Neural crest cell (in vitro differentiated cells): ENCODE measurements around the gene POLR3G. TPM values are rescaled to one million over a fixed set of nuclear protein-coding genes. Genes with fewer than 3 reads are reported as not detected.

Experiments
- DNase-seq: peaks from one replicate; pipeline ENCODE4 v3.0.0; 2021; ENCODE audit warnings: low read depth, mixed read lengths, low spot score
- H3K27ac Mint-ChIP-seq: one replicate; pipeline ENCODE4 v1.8.0; 2021; ENCODE audit warnings: mild to moderate bottlenecking, mixed read lengths; ENCODE audit not compliant: unreplicated experiment
- H3K27me3 Mint-ChIP-seq: 2 replicates; pipeline ENCODE4 v1.8.0; 2021; ENCODE audit warnings: low read depth, mild to moderate bottlenecking, mixed read lengths
- H3K36me3 Mint-ChIP-seq: 2 replicates; pipeline ENCODE4 v1.8.0; 2021; ENCODE audit warnings: low read depth, mild to moderate bottlenecking, mixed read lengths
- H3K4me1 Mint-ChIP-seq: 2 replicates; pipeline ENCODE4 v1.8.0; 2021; ENCODE audit warnings: mixed read lengths
- H3K4me3 Mint-ChIP-seq: one replicate; pipeline ENCODE4 v1.8.0; 2021; ENCODE audit warnings: mild to moderate bottlenecking, mixed read lengths
- H3K9me3 Mint-ChIP-seq: 2 replicates; pipeline ENCODE4 v1.8.0; 2021; ENCODE audit warnings: mixed read lengths
- total RNA-seq: library from RNA; stranded (reverse); gene quantifications from 2 replicates; pipeline ENCODE4 v1.2.1, GENCODE V29; 2021
- TF ChIP-seq, protein P1 (sequence below): fragments of 200-600 bp; sonication (generic); conservative IDR thresholded peaks from 2 replicates; pipeline ENCODE4 v1.5.0; 2021; ENCODE audit warnings: antibody characterized with exemption, mild to moderate bottlenecking

The POLR3G gene
- total RNA-seq, 1 donor from 2014 or later: 12.1 TPM

DNA sequence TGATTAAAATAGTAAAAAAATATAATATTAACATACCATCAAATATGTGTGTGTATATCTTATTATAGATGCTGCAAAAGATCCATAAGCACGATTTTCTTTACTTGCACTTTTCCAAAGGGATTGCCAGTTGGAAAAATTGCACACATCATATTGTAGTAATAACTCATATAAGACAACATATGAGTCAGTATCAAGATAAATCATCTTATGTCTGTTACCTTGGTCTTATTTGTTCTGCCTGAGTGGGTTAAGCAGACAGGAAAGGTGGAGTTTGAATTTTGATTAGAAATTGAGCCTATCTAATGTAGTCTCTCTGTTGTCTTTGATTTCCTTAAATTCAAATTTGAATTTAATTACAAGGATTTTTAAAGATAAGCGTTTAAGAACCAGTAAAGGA lies 30.1 kb downstream of the POLR3G start:
- TF ChIP-seq, protein P1, sequence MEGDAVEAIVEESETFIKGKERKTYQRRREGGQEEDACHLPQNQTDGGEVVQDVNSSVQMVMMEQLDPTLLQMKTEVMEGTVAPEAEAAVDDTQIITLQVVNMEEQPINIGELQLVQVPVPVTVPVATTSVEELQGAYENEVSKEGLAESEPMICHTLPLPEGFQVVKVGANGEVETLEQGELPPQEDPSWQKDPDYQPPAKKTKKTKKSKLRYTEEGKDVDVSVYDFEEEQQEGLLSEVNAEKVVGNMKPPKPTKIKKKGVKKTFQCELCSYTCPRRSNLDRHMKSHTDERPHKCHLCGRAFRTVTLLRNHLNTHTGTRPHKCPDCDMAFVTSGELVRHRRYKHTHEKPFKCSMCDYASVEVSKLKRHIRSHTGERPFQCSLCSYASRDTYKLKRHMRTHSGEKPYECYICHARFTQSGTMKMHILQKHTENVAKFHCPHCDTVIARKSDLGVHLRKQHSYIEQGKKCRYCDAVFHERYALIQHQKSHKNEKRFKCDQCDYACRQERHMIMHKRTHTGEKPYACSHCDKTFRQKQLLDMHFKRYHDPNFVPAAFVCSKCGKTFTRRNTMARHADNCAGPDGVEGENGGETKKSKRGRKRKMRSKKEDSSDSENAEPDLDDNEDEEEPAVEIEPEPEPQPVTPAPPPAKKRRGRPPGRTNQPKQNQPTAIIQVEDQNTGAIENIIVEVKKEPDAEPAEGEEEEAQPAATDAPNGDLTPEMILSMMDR: no peak
- no peaks in the 10 kb centered on the region for H3K4me1 Mint-ChIP-seq
- H3K9me3 Mint-ChIP-seq: no peaks in the 10 kb centered on the region
- H3K36me3 Mint-ChIP-seq: peaks cover 11% of the 10 kb centered on the region
- H3K27ac Mint-ChIP-seq: no peak overlapping the region
- H3K4me3 Mint-ChIP-seq: no peak overlapping the region
- H3K27me3 Mint-ChIP-seq: no peaks in the 10 kb centered on the region
- no peak for DNase-seq

DNA sequence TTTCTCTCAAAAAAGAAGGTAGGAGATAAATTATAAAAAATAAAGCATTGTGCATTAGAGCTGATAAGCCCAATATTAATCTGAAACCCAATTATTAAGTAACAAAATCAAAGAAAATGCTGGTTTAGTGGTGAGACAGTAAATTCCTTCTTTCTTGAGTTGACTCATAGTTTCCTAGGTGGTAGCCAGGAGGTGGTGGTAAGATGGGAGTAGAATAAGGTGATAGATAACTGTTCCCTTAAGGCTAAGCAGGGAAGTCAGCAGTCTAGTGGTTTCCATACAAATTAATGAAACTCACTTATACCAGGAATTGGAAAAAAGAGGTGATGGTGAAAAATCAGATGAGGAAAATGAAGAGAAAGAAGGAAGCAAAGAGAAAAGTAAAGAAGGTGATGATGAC lies 31.6 kb downstream of the POLR3G start:
- Mint-ChIP-seq H3K36me3 (peaks cover 11% of the 10 kb centered on the region), H3K27me3 (no peaks in the 10 kb centered on the region), H3K9me3 (no peaks in the 10 kb centered on the region), H3K27ac (no peak overlapping the region), H3K4me3 (no peak overlapping the region), H3K4me1 (no peaks in the 10 kb centered on the region)
- DNase-seq: no peak
- TF ChIP-seq, protein P1: no peak

DNA sequence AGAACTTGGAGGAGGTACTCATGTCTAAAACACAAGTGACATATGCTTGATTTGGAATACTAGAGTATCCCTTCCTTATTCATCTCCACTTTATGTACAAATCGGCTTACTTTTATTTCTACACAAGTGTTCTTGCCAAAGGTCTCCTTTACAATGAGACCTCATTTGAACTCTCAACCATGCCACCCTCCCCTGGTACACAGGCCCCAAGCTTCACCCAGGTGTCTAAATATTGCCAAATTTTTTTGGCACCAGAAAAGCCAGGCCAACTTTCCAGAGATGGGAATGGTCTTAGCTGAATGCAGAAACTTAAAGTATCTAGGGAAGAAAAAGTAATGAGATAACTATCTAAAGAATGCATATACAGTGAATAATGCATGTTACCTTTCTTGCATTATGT lies 35.8 kb downstream of the POLR3G start:
- TF ChIP-seq, protein P1: no peak
- Mint-ChIP-seq H3K27me3 (no peaks in the 10 kb centered on the region), H3K4me1 (no peaks in the 10 kb centered on the region), H3K4me3 (no peak overlapping the region), H3K27ac (no peak overlapping the region), H3K9me3 (no peaks in the 10 kb centered on the region), H3K36me3 (peaks cover 16% of the 10 kb centered on the region)
- no peak for DNase-seq

DNA sequence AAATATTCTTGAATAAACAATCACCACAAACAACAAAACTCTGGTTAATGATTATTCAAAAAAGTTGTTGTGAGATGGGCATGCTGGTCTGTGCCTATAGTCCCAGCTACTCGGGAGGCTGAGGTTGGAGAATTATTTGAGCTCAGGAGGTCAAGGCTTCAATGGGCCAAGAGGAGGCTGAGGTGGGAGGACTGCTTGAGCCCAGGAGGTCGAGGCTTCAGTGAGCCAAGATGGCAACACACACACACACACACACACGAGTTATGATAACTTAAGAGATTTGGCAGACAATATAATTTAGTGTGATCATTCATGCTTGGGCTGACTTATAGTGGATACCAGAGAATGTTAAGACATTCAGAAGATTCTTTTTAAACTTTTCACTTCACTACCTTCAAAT lies 39.9 kb downstream of the POLR3G start:
- peaks cover 16% of the 10 kb centered on the region for H3K36me3 Mint-ChIP-seq
- no peak overlapping the region for H3K27ac Mint-ChIP-seq
- no peaks in the 10 kb centered on the region for H3K9me3 Mint-ChIP-seq
- TF ChIP-seq, protein P1: no peak
- DNase-seq: no peak
- H3K4me1 Mint-ChIP-seq: no peaks in the 10 kb centered on the region
- no peak overlapping the region for H3K4me3 Mint-ChIP-seq
- no peaks in the 10 kb centered on the region for H3K27me3 Mint-ChIP-seq

DNA sequence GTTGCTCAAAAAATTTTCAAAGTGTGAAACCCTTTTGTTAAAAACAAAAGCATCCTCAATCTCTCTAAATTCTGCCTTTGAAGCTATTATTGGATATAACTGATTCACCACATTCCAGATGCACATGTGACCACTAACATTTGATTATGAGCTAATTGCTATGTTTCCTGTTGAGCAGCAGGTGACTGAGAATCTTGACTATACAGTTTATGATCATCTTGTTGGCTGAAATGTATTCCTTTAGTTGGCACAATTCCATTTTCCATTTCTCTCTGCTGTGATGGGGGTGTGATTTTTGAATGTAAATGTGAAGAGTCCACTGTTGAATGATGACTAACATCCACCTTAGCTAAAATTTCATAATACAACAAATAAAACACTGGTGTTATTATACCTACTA lies 44.0 kb downstream of the POLR3G start:
- no peak overlapping the region for H3K4me3 Mint-ChIP-seq
- no peak overlapping the region for H3K27ac Mint-ChIP-seq
- H3K36me3 Mint-ChIP-seq: peaks cover 33% of the 10 kb centered on the region
- DNase-seq: no peak
- no peaks in the 10 kb centered on the region for H3K9me3 Mint-ChIP-seq
- H3K4me1 Mint-ChIP-seq: no peaks in the 10 kb centered on the region
- H3K27me3 Mint-ChIP-seq: no peaks in the 10 kb centered on the region
- TF ChIP-seq, protein P1: no peak

DNA sequence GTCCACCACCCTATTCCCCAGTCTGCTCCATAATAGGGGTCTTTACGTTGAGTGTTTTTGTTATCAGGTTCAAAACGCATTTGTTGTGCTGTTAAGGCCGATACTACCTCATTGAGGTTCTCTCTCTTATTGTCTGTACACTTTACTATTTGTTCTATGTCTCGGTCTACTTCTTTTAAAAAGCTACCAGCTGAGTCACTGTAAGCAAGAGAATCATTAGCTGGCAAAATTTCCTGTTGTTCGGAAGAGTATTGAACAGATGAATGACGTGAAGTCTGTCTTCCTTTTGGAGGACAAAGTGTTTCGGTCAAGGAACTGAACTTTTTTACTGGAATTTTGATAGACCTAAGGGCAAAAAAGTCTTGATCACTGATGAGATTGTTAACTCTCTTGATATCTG lies 44.4 kb downstream of the POLR3G start:
- no peaks in the 10 kb centered on the region for H3K9me3 Mint-ChIP-seq
- TF ChIP-seq, protein P1: no peak
- DNase-seq: no peak
- no peak overlapping the region for H3K27ac Mint-ChIP-seq
- H3K4me1 Mint-ChIP-seq: no peaks in the 10 kb centered on the region
- no peak overlapping the region for H3K4me3 Mint-ChIP-seq
- peaks cover 33% of the 10 kb centered on the region for H3K36me3 Mint-ChIP-seq
- H3K27me3 Mint-ChIP-seq: no peaks in the 10 kb centered on the region
